ENCODE results near the gene ATP8A2. TPM values are rescaled to one million over a fixed set of nuclear protein-coding genes. Genes with fewer than 3 reads are reported as not detected.

The ATP8A2 gene
- total and polyA plus RNA-seq, 2 of the 4 experiments (the other 2 are of a cell fraction), result 0.02 to 0.18 TPM

DNA sequence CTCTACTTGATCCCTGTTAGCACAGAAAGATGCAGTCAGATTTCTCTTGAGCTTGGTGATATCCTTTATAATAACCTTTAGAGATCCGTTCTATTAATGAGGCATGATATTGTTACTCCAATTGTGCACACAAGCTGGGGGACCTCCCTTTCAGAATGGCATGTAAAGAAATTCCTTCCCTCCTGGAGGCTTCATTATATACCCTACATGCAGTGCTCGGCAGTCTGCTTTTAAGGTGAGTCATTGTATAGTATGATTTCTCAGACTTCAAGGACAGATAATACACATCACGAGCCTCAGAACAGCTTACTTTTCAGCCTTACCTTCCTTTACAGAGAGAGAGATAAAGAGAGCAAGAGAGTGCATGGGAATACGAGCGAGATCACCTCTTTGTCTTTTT is 261.3 kb downstream of the ATP8A2 start:
- Histone ChIP-seq H3K27ac (ENCODE audit: insufficient read depth, low read length) (no peak overlapping the region), H4K91ac (ENCODE audit: insufficient read depth, low read depth, low read length) (no peak overlapping the region), H3K9ac (ENCODE audit: low read depth, low read length) (no peak overlapping the region), H2AK9ac (replicated peaks; ENCODE audit: low read depth, low read length, poor library complexity) (no peak overlapping the region), H3K18ac (ENCODE audit: low read depth, low read length) (no peak overlapping the region), H3K36me3 (ENCODE audit: control insufficient read depth, insufficient read depth, low read length) (no peaks in the 10 kb centered on the region), H2AK5ac (ENCODE audit: low read depth, low read length) (no peak overlapping the region), H2AFZ (replicated peaks; ENCODE audit: low read length, poor library complexity) (no peak overlapping the region), H3K4ac (ENCODE audit: low read depth, low read length) (no peak overlapping the region), H3K4me3 (ENCODE audit: insufficient read depth, low read depth, low read length) (no peak overlapping the region), H4K5ac (ENCODE audit: low read depth, low read length) (no peak overlapping the region), H3K23ac (ENCODE audit: low read depth, low read length) (no peak overlapping the region), H3K4me2 (ENCODE audit: low read depth, low read length) (no peak overlapping the region), H2BK20ac (ENCODE audit: low read depth, low read length) (no peak overlapping the region), H3K14ac (replicated peaks; ENCODE audit: low read depth, low read length) (no peak overlapping the region), H4K20me1 (ENCODE audit: insufficient read depth, low read length) (no peaks in the 10 kb centered on the region), H3K79me1 (ENCODE audit: low read depth in 1 of 2, low read length in 2 of 2) (no peaks in the 10 kb centered on the region), H3K27me3 (ENCODE audit: control insufficient read depth, insufficient read depth, low read length) (no peaks in the 10 kb centered on the region), H4K8ac (ENCODE audit: low read depth in 2 of 2, low read length in 2 of 2) (no peak overlapping the region), H2BK120ac (ENCODE audit: low read depth, low read length) (no peak overlapping the region), H3K9me1 (ENCODE audit: insufficient read depth, low read length) (no peaks in the 10 kb centered on the region), H2BK5ac (ENCODE audit: low read depth, low read length, poor library complexity, severe bottlenecking) (no peak overlapping the region), H2BK15ac (ENCODE audit: low read depth, low read length) (no peak overlapping the region), H3K56ac (ENCODE audit: extremely low read depth, insufficient read depth, low read length) (no peak overlapping the region), H3K9me3 (ENCODE audit: control insufficient read depth, insufficient read depth, low read length) (no peaks in the 10 kb centered on the region), H3K4me1 (ENCODE audit: control insufficient read depth, insufficient read depth, low read length) (no peaks in the 10 kb centered on the region)
- no peak for DNase-seq
- dilution Hi-C loops (cut with HindIII; ENCODE audit: low sequenced_read_pairs, unreplicated experiment), result no loop called here
- TF ChIP-seq POLR2A (IDR thresholded peaks at IDR 0.05; ENCODE audit: low read depth, low read length) (no peak), RAD21 (IDR thresholded peaks at IDR 0.05; ENCODE audit: low read length) (no peak), SMC3 (IDR thresholded peaks at IDR 0.05; ENCODE audit: low read depth, low read length) (no peak), FOS (IDR thresholded peaks at IDR 0.05; ENCODE audit: low read depth, low read length) (no peak), BHLHE40 (IDR thresholded peaks at IDR 0.05; ENCODE audit: low read depth, low read length) (no peak), RFX5 (IDR thresholded peaks at IDR 0.05; ENCODE audit: low read depth, low read length) (no peak), CHD1 (IDR thresholded peaks at IDR 0.05; ENCODE audit: low read depth, low read length) (no peak), RCOR1 (IDR thresholded peaks at IDR 0.05; ENCODE audit: insufficient replicate concordance, low read length) (no peak), CEBPB (IDR thresholded peaks at IDR 0.05; ENCODE audit: low read depth, low read length) (no peak), MAZ (IDR thresholded peaks at IDR 0.05; ENCODE audit: borderline replicate concordance, low read depth, low read length) (no peak), MXI1 (IDR thresholded peaks at IDR 0.05; ENCODE audit: borderline replicate concordance, low read depth, low read length) (no peak), MAFK (IDR thresholded peaks at IDR 0.05; ENCODE audit: low read depth, low read length) (no peak), NFE2L2 (IDR thresholded peaks at IDR 0.05; ENCODE audit: low read depth, low read length) (no peak)
- TF ChIP-seq, protein P1, sequence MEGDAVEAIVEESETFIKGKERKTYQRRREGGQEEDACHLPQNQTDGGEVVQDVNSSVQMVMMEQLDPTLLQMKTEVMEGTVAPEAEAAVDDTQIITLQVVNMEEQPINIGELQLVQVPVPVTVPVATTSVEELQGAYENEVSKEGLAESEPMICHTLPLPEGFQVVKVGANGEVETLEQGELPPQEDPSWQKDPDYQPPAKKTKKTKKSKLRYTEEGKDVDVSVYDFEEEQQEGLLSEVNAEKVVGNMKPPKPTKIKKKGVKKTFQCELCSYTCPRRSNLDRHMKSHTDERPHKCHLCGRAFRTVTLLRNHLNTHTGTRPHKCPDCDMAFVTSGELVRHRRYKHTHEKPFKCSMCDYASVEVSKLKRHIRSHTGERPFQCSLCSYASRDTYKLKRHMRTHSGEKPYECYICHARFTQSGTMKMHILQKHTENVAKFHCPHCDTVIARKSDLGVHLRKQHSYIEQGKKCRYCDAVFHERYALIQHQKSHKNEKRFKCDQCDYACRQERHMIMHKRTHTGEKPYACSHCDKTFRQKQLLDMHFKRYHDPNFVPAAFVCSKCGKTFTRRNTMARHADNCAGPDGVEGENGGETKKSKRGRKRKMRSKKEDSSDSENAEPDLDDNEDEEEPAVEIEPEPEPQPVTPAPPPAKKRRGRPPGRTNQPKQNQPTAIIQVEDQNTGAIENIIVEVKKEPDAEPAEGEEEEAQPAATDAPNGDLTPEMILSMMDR (conservative IDR thresholded peaks at IDR 0.05; ENCODE audit: low read depth, low read length), result no peak
- TF ChIP-seq, protein P2, sequence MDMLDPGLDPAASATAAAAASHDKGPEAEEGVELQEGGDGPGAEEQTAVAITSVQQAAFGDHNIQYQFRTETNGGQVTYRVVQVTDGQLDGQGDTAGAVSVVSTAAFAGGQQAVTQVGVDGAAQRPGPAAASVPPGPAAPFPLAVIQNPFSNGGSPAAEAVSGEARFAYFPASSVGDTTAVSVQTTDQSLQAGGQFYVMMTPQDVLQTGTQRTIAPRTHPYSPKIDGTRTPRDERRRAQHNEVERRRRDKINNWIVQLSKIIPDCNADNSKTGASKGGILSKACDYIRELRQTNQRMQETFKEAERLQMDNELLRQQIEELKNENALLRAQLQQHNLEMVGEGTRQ (IDR thresholded peaks at IDR 0.05; ENCODE audit: low read depth, low read length), result no peak
- TF ChIP-seq, protein P3, sequence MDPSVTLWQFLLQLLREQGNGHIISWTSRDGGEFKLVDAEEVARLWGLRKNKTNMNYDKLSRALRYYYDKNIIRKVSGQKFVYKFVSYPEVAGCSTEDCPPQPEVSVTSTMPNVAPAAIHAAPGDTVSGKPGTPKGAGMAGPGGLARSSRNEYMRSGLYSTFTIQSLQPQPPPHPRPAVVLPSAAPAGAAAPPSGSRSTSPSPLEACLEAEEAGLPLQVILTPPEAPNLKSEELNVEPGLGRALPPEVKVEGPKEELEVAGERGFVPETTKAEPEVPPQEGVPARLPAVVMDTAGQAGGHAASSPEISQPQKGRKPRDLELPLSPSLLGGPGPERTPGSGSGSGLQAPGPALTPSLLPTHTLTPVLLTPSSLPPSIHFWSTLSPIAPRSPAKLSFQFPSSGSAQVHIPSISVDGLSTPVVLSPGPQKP (IDR thresholded peaks at IDR 0.05; ENCODE audit: borderline replicate concordance, low read depth, low read length), result no peak
- in situ Hi-C loops (cut with MboI; ENCODE audit: low sequenced_read_pairs), result no loop called here
- no peak for ATAC-seq (ENCODE audit: low read depth)
- no CpG with 5 or more reads among the region's 5 CpGs for whole genome bisulfite sequencing, 2 experiments (ENCODE audit: extremely low coverage in 2 of 2, insufficient read length in 1 of 2)
- BruUV-seq (replicated peaks), result no TSS peak
- intact Hi-C loops (cut with micrococcal nuclease), result no loop called here
- POLR2A ChIA-PET (ENCODE audit: unreplicated experiment), result no interaction called here
- CTCF ChIA-PET, result no interaction called here
